Measurements from ENCODE around the gene SREBF2.

- TF ChIP-seq RAD21 (conservative IDR thresholded peaks at IDR 0.05 in 1 of 2, IDR thresholded peaks at IDR 0.05 in 1 of 2) (no peak), CTCF (IDR thresholded peaks at IDR 0.05) (no peak), E2F6 (IDR thresholded peaks at IDR 0.05; ENCODE audit: borderline replicate concordance, low read depth) (no peak), RNF2 (IDR thresholded peaks at IDR 0.05; ENCODE audit: borderline replicate concordance, low read depth) (no peak), POLR2A (IDR thresholded peaks at IDR 0.05; ENCODE audit: low read length) (no peak), CHD2 (IDR thresholded peaks at IDR 0.05; ENCODE audit: low read length, partially characterized antibody) (no peak), ELK1 (IDR thresholded peaks at IDR 0.05; ENCODE audit: low read depth, low read length) (no peak), HMGXB4 (CRISPR knock-in tag; IDR thresholded peaks at IDR 0.05; ENCODE audit: borderline replicate concordance) (no peak), HOXB13 (CRISPR knock-in tag; IDR thresholded peaks at IDR 0.05; ENCODE audit: low read depth) (no peak), MYC (IDR thresholded peaks at IDR 0.05; ENCODE audit: borderline replicate concordance, low read length) (no peak), JUN (IDR thresholded peaks at IDR 0.05) (no peak), NPAS2 (CRISPR knock-in tag; IDR thresholded peaks at IDR 0.05; ENCODE audit: borderline replicate concordance) (no peak), JUNB (IDR thresholded peaks at IDR 0.05) (no peak)
Measured at GRCh38 chr22:41934284-41935014, 101.5 kb downstream of the SREBF2 start.
